Measurements from ENCODE around the gene CAMTA1. TPM values are rescaled to one million over a fixed set of nuclear protein-coding genes. Genes with fewer than 3 reads are reported as not detected.

Gene CAMTA1
- total RNA-seq, 2 experiments from 2014 or later, result 43.9 to 73.3 TPM

DNA sequence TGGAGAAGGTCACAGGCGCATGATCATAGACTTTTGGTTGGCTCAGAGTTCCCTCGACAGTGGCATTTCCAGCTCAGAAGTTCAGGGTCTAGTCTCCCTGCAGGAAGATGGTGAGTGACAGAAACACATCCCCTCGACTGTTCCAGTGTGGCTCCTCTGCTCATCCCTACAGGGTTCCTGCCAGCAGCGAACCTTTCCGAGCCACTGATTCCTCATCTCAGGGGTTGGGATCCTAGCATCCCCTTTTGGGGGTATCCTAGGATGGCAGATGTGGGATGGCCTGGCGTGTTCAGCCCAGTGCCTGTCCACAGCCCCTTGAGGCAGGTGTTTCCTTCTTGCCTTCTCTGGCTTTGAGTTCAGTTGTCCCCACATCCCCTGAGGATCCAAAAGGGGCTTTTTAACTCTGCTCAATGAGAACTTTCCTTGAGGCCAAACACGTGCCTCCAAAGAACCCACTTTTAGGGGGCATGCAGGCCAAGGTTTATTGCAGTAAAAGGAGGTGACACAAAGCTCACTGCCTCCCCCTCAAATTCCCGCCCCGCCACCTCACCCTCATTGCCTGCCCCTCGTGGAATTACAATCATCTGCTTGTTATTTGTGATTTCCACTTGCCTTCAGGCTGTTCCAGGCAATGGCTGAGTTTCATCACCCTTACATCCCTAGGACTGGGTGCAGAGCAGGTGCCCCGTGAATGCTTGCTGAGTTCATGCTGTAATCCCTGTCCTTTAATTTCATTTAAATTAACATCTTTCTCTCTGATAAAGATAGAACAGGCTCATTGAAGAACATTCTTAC lies 440.7 kb downstream of the CAMTA1 start:
- no peaks in the 10 kb centered on the region for H3K36me3 ChIP-seq (ENCODE audit: insufficient read depth, low read length)
- H3K27ac ChIP-seq (ENCODE audit: low read depth, low read length, poor library complexity, severe bottlenecking), result no peak overlapping the region
- no peaks in the 10 kb centered on the region for H4K20me1 ChIP-seq (ENCODE audit: insufficient read depth, low read length)
- no peaks in the 10 kb centered on the region for H3K9me3 ChIP-seq (ENCODE audit: low read length)
- no peak overlapping the region for H3K4me3 ChIP-seq (ENCODE audit: low read depth, low read length, poor library complexity, severe bottlenecking)
- no peak for TF ChIP-seq EZH2phosphoT487 (IDR thresholded peaks at IDR 0.05; ENCODE audit: borderline replicate concordance, low read depth, low read length)
- TF ChIP-seq, protein P1, sequence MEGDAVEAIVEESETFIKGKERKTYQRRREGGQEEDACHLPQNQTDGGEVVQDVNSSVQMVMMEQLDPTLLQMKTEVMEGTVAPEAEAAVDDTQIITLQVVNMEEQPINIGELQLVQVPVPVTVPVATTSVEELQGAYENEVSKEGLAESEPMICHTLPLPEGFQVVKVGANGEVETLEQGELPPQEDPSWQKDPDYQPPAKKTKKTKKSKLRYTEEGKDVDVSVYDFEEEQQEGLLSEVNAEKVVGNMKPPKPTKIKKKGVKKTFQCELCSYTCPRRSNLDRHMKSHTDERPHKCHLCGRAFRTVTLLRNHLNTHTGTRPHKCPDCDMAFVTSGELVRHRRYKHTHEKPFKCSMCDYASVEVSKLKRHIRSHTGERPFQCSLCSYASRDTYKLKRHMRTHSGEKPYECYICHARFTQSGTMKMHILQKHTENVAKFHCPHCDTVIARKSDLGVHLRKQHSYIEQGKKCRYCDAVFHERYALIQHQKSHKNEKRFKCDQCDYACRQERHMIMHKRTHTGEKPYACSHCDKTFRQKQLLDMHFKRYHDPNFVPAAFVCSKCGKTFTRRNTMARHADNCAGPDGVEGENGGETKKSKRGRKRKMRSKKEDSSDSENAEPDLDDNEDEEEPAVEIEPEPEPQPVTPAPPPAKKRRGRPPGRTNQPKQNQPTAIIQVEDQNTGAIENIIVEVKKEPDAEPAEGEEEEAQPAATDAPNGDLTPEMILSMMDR (conservative IDR thresholded peaks at IDR 0.05; ENCODE audit: low read length), result no peak
- no peaks in the 10 kb centered on the region for H3K4me1 ChIP-seq (ENCODE audit: insufficient read depth, low read length, poor library complexity, severe bottlenecking)
- H3K79me2 ChIP-seq (ENCODE audit: insufficient read depth, low read depth, low read length), result no peaks in the 10 kb centered on the region
- ChIA-PET CTCF (ENCODE audit: unreplicated experiment) (no interaction called here), POLR2A (no interaction called here)
- no TSS peak for BruUV-seq (replicated peaks)
- no peaks in the 10 kb centered on the region for H3K9me2 ChIP-seq (ENCODE audit: insufficient read depth, low read length)
- H2AFZ ChIP-seq (ENCODE audit: low read length), result no peak overlapping the region
- DNase-seq (ENCODE audit: low spot score), result no peak
- intact Hi-C loops (cut with micrococcal nuclease; ENCODE audit: unreplicated experiment), result no loop called here
- H3K4me2 ChIP-seq (ENCODE audit: low read length), result no peak overlapping the region

DNA sequence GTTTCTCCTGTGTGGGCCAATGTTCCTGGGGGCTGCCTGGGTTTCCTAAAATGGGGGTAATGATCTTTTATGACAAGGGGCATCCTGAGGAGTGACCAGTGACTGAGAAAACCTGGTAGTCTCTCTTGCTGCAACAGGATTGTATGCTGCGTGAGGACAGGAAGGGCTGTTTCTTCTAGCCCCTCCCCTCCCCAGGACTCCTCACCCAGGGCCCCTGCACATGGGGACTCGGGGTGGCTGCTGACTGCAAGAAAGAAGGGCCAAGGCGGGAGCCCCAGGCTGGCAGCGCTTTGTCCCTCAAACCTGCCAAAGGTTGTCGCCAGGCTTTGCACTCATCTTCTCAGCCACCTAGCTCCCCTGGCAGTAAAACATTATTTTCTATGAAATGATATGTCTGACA lies 442.4 kb downstream of the CAMTA1 start:
- CTCF ChIA-PET (ENCODE audit: unreplicated experiment), result no interaction called here
- H3K4me1 ChIP-seq (ENCODE audit: insufficient read depth, low read length, poor library complexity, severe bottlenecking), result no peaks in the 10 kb centered on the region
- H3K27ac ChIP-seq (ENCODE audit: low read depth, low read length, poor library complexity, severe bottlenecking), result no peak overlapping the region
- H3K9me2 ChIP-seq (ENCODE audit: insufficient read depth, low read length), result no peaks in the 10 kb centered on the region
- no TSS peak for BruUV-seq (replicated peaks)
- no peak overlapping the region for H3K4me2 ChIP-seq (ENCODE audit: low read length)
- H3K36me3 ChIP-seq (ENCODE audit: insufficient read depth, low read length), result no peaks in the 10 kb centered on the region
- intact Hi-C loops (cut with micrococcal nuclease; ENCODE audit: unreplicated experiment), result no loop called here
- H2AFZ ChIP-seq (ENCODE audit: low read length), result no peak overlapping the region
- TF ChIP-seq, protein P1 (conservative IDR thresholded peaks at IDR 0.05; ENCODE audit: low read length), result no peak
- no peak for TF ChIP-seq EZH2phosphoT487 (IDR thresholded peaks at IDR 0.05; ENCODE audit: borderline replicate concordance, low read depth, low read length)
- POLR2A ChIA-PET, result no interaction called here
- H3K9me3 ChIP-seq (ENCODE audit: low read length), result no peaks in the 10 kb centered on the region
- H3K79me2 ChIP-seq (ENCODE audit: insufficient read depth, low read depth, low read length), result no peaks in the 10 kb centered on the region
- DNase-seq (ENCODE audit: low spot score), result no peak
- H4K20me1 ChIP-seq (ENCODE audit: insufficient read depth, low read length), result no peaks in the 10 kb centered on the region
- no peak overlapping the region for H3K4me3 ChIP-seq (ENCODE audit: low read depth, low read length, poor library complexity, severe bottlenecking)

DNA sequence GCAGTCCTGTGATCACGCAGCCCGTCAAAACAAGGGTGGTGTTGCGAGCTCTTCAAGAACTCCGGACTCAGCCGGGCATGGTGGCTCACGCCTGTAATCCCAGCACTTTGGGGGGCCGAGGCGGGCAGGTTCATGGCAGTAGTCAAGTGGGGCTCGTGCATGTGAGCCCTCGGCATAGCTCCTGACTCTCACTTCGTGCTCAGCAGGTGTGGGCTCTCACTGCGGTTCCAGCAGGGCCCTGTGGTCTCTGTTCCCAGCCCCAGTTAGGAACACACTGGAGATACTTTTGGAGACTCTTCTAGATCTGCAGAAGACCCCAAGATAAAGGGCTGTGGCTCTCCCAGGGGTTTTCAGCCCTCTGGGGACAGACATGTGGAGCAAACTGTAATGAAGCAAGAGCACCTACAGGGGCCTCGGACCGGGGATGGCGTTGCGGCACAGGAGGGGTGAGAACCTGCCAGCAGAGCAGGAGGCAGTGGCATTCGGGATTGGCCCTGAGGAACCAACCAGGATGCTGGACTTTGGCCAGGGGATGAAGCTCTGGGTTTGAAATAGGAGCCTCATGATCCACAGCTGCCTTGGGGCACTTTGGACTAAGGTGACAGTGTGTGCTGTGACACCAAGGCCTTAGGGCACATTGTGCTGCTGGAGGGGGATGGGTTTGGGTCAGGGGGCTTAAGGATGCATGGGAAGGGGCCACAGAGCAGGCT lies 443.2 kb downstream of the CAMTA1 start:
- Histone ChIP-seq H3K4me3 (ENCODE audit: low read depth, low read length, poor library complexity, severe bottlenecking) (no peak overlapping the region), H3K27ac (ENCODE audit: low read depth, low read length, poor library complexity, severe bottlenecking) (no peak overlapping the region), H2AFZ (ENCODE audit: low read length) (no peak overlapping the region), H3K79me2 (ENCODE audit: insufficient read depth, low read depth, low read length) (no peaks in the 10 kb centered on the region), H3K9me2 (ENCODE audit: insufficient read depth, low read length) (no peaks in the 10 kb centered on the region), H4K20me1 (ENCODE audit: insufficient read depth, low read length) (no peaks in the 10 kb centered on the region), H3K4me1 (ENCODE audit: insufficient read depth, low read length, poor library complexity, severe bottlenecking) (no peaks in the 10 kb centered on the region), H3K36me3 (ENCODE audit: insufficient read depth, low read length) (no peaks in the 10 kb centered on the region), H3K9me3 (ENCODE audit: low read length) (no peaks in the 10 kb centered on the region), H3K4me2 (ENCODE audit: low read length) (no peak overlapping the region)
- ChIA-PET CTCF (ENCODE audit: unreplicated experiment) (no interaction called here), POLR2A (no interaction called here)
- TF ChIP-seq, protein P1 (conservative IDR thresholded peaks at IDR 0.05; ENCODE audit: low read length), result no peak
- TF ChIP-seq EZH2phosphoT487 (IDR thresholded peaks at IDR 0.05; ENCODE audit: borderline replicate concordance, low read depth, low read length), result no peak
- DNase-seq (ENCODE audit: low spot score), result no peak
- intact Hi-C loops (cut with micrococcal nuclease; ENCODE audit: unreplicated experiment), result no loop called here
- BruUV-seq (replicated peaks), result no TSS peak
